ENCODE measurements around the gene HSP90B1. TPM values are rescaled to one million over a fixed set of nuclear protein-coding genes. Genes with fewer than 3 reads are reported as not detected.
A peak's percentile ranks its signal among the peaks of the same experiment; 100 is the strongest.

The HSP90B1 gene
- total RNA-seq, 1 donor from 2014 or later, result 1,238 TPM

GRCh38 chr12:103908246-103908541 is 22.0 kb upstream of the HSP90B1 start:
- H3K27ac Mint-ChIP-seq (ENCODE audit: unreplicated experiment), result no peak overlapping the region

GRCh38 chr12:103908877-103909276 is 21.3 kb upstream of the HSP90B1 start:
- H3K4me3 Mint-ChIP-seq (ENCODE audit: unreplicated experiment), result peak overlapping the region; percentile 12
- peak; percentile 63 for DNase-seq (ENCODE audit: low read depth)
- no peaks in the 10 kb centered on the region for H3K9me3 ChIP-seq (ENCODE audit: insufficient read depth, low read depth, low read length)
- peak overlapping the region; percentile 24 for H3K4me2 ChIP-seq (ENCODE audit: low read length)
- peak overlapping the region; percentile 88 for H3K27ac Mint-ChIP-seq (ENCODE audit: unreplicated experiment)
- H3K4me1 ChIP-seq (ENCODE audit: insufficient read depth, low read length), result peaks cover 8% of the 10 kb centered on the region
- no peak overlapping the region for H3K9ac ChIP-seq (ENCODE audit: low read length)
- no peaks in the 10 kb centered on the region for H3K27me3 Mint-ChIP-seq (ENCODE audit: low read depth, unreplicated experiment)
- no peak overlapping the region for H3K4me3 ChIP-seq (ENCODE audit: insufficient read depth, low read depth, low read length)
- no peak overlapping the region for H3K27ac ChIP-seq (ENCODE audit: low read depth, low read length)
- H3K9me3 Mint-ChIP-seq (ENCODE audit: unreplicated experiment), result peaks cover 2% of the 10 kb centered on the region
- no peaks in the 10 kb centered on the region for H3K27me3 ChIP-seq (ENCODE audit: insufficient read depth, low read length)
- no peaks in the 10 kb centered on the region for H3K36me3 ChIP-seq (ENCODE audit: insufficient read depth, low read length)
- no peak overlapping the region for H2AFZ ChIP-seq (ENCODE audit: low read depth, low read length)
- no peak for TF ChIP-seq CTCF (IDR thresholded peaks at IDR 0.05; ENCODE audit: insufficient read depth, low read depth, low read length)
- no peak for TF ChIP-seq EZH2 (IDR thresholded peaks at IDR 0.05; ENCODE audit: insufficient read depth, low read length)
- H3K79me2 ChIP-seq (ENCODE audit: insufficient read depth, low read length), result no peaks in the 10 kb centered on the region
- H3K4me1 Mint-ChIP-seq (ENCODE audit: low read depth, unreplicated experiment), result peaks cover 20% of the 10 kb centered on the region
- FAIRE-seq, result peak; percentile 64
- no peaks in the 10 kb centered on the region for H3K36me3 Mint-ChIP-seq (ENCODE audit: low read depth, unreplicated experiment)
- no peaks in the 10 kb centered on the region for H4K20me1 ChIP-seq (ENCODE audit: insufficient read depth, low read length)

More at GRCh38 chr12:103908246-103908541, 22.0 kb upstream of the HSP90B1 start:
- H3K4me1 ChIP-seq (ENCODE audit: insufficient read depth, low read length), result peaks cover 8% of the 10 kb centered on the region
- H3K36me3 ChIP-seq (ENCODE audit: insufficient read depth, low read length), result no peaks in the 10 kb centered on the region
- Mint-ChIP-seq H3K9me3 (ENCODE audit: unreplicated experiment) (peaks cover 2% of the 10 kb centered on the region), H3K27me3 (ENCODE audit: low read depth, unreplicated experiment) (peaks cover 4% of the 10 kb centered on the region), H3K36me3 (ENCODE audit: low read depth, unreplicated experiment) (no peaks in the 10 kb centered on the region), H3K4me1 (ENCODE audit: low read depth, unreplicated experiment) (peaks cover 20% of the 10 kb centered on the region), H3K4me3 (ENCODE audit: unreplicated experiment) (no peak overlapping the region)
- TF ChIP-seq CTCF (IDR thresholded peaks at IDR 0.05; ENCODE audit: insufficient read depth, low read depth, low read length) (no peak), EZH2 (IDR thresholded peaks at IDR 0.05; ENCODE audit: insufficient read depth, low read length) (no peak)
- no peak overlapping the region for H3K9ac ChIP-seq (ENCODE audit: low read length)
- H3K79me2 ChIP-seq (ENCODE audit: insufficient read depth, low read length), result no peaks in the 10 kb centered on the region
- H4K20me1 ChIP-seq (ENCODE audit: insufficient read depth, low read length), result no peaks in the 10 kb centered on the region
- H3K27me3 ChIP-seq (ENCODE audit: insufficient read depth, low read length), result no peaks in the 10 kb centered on the region
- H3K9me3 ChIP-seq (ENCODE audit: insufficient read depth, low read depth, low read length), result no peaks in the 10 kb centered on the region
- FAIRE-seq (no peak), DNase-seq (ENCODE audit: low read depth) (no peak)
- no peak overlapping the region for H3K4me3 ChIP-seq (ENCODE audit: insufficient read depth, low read depth, low read length)
- no peak overlapping the region for H2AFZ ChIP-seq (ENCODE audit: low read depth, low read length)
- H3K27ac ChIP-seq (ENCODE audit: low read depth, low read length), result no peak overlapping the region
- H3K4me2 ChIP-seq (ENCODE audit: low read length), result no peak overlapping the region

- Histone ChIP-seq H3K4me1 (ENCODE audit: insufficient read depth, low read length) (peaks cover 8% of the 10 kb centered on the region), H2AFZ (ENCODE audit: low read depth, low read length) (no peak overlapping the region), H3K27me3 (ENCODE audit: insufficient read depth, low read length) (no peaks in the 10 kb centered on the region), H4K20me1 (ENCODE audit: insufficient read depth, low read length) (no peaks in the 10 kb centered on the region), H3K9me3 (ENCODE audit: insufficient read depth, low read depth, low read length) (no peaks in the 10 kb centered on the region), H3K36me3 (ENCODE audit: insufficient read depth, low read length) (no peaks in the 10 kb centered on the region), H3K79me2 (ENCODE audit: insufficient read depth, low read length) (no peaks in the 10 kb centered on the region), H3K9ac (ENCODE audit: low read length) (no peak overlapping the region), H3K27ac (ENCODE audit: low read depth, low read length) (no peak overlapping the region), H3K4me3 (ENCODE audit: insufficient read depth, low read depth, low read length) (no peak overlapping the region), H3K4me2 (ENCODE audit: low read length) (peak overlapping the region; percentile 13)
- FAIRE-seq, result peak; percentile 56
- Mint-ChIP-seq H3K27ac (ENCODE audit: unreplicated experiment) (peak overlapping the region; percentile 14), H3K9me3 (ENCODE audit: unreplicated experiment) (peaks cover 2% of the 10 kb centered on the region), H3K36me3 (ENCODE audit: low read depth, unreplicated experiment) (no peaks in the 10 kb centered on the region), H3K27me3 (ENCODE audit: low read depth, unreplicated experiment) (no peaks in the 10 kb centered on the region), H3K4me3 (ENCODE audit: unreplicated experiment) (no peak overlapping the region), H3K4me1 (ENCODE audit: low read depth, unreplicated experiment) (peaks cover 20% of the 10 kb centered on the region)
- DNase-seq (ENCODE audit: low read depth), result peak; percentile 57
- TF ChIP-seq CTCF (IDR thresholded peaks at IDR 0.05; ENCODE audit: insufficient read depth, low read depth, low read length), result no peak
- no peak for TF ChIP-seq EZH2 (IDR thresholded peaks at IDR 0.05; ENCODE audit: insufficient read depth, low read length)
Observed at GRCh38 chr12:103909811-103910210, 20.4 kb upstream of the HSP90B1 start.
